Natural killer cell treated with Interleukin-12 subunit alpha and Interleukin-12 subunit beta and Interleukin-15 and Interleukin-18, amount 100 ng/mL, for 72 hours (primary cell): ENCODE results near the gene POLN. TPM values are rescaled to one million over a fixed set of nuclear protein-coding genes. Genes with fewer than 3 reads are reported as not detected.

Experiments
- ATAC-seq, 2 donors: fragments of 150-1000 bp; cut with Tn5 transposase in 1 of 2; sonication (Bioruptor Pico), chemical (Tn5 transposase) in 1 of 2; 2 replicates each; pipeline ENCODE4 v1.10.0; 2021
- DNase-seq: peaks from one replicate; pipeline ENCODE4 v3.0.0; 2022; ENCODE audit warnings: low spot score
- H3K27ac Mint-ChIP-seq, 2 donors: 1 replicate in 1 of 2; 2 replicates in 1 of 2; pipeline ENCODE4 v1.8.0; 2022; ENCODE audit warnings: mixed read lengths in 2 of 2, mild to moderate bottlenecking in 1 of 2, moderate library complexity in 1 of 2
- H3K27me3 Mint-ChIP-seq, 2 donors: 1 replicate in 1 of 2; 2 replicates in 1 of 2; pipeline ENCODE4 v1.8.0; 2022; ENCODE audit warnings: mixed read lengths in 2 of 2
- H3K36me3 Mint-ChIP-seq: one replicate; pipeline ENCODE4 v1.8.0; 2022; ENCODE audit warnings: mixed read lengths
- H3K4me1 Mint-ChIP-seq, 2 donors: 1 replicate in 1 of 2; 2 replicates in 1 of 2; pipeline ENCODE4 v1.8.0; 2022; ENCODE audit warnings: low read depth in 2 of 2, mixed read lengths in 2 of 2, mild to moderate bottlenecking in 1 of 2
- H3K4me3 Mint-ChIP-seq: one replicate; pipeline ENCODE4 v1.8.0; 2022; ENCODE audit warnings: mixed read lengths
- H3K9me3 Mint-ChIP-seq: 2 replicates; pipeline ENCODE4 v1.8.0; 2022; ENCODE audit warnings: mixed read lengths
- total RNA-seq, 2 donors: library from RNA; stranded (reverse); gene quantifications; one replicate each; pipeline ENCODE4 v1.2.3, GENCODE V29; 2022

The POLN gene
- total RNA-seq, 2 donors from 2014 or later = 3.8 to 6.1 TPM

- no peak for ATAC-seq
- H3K36me3 Mint-ChIP-seq = peaks cover 9% of the 10 kb centered on the region
- H3K27me3 Mint-ChIP-seq = peaks cover 5 to 6% of the 10 kb centered on the region in 2 donors
- DNase-seq = no peak
- peaks cover 2% of the 10 kb centered on the region for H3K9me3 Mint-ChIP-seq
- H3K27ac Mint-ChIP-seq = no peak overlapping the region
- no peak overlapping the region for H3K4me3 Mint-ChIP-seq
- H3K4me1 Mint-ChIP-seq = no peaks in the 10 kb centered on the region
Observed at GRCh38 chr4:2093265-2093664, 148.7 kb downstream of the POLN start.

- Mint-ChIP-seq H3K27ac (no peak overlapping the region), H3K9me3 (peaks cover 2% of the 10 kb centered on the region), H3K4me1 (no peaks in the 10 kb centered on the region), H3K36me3 (peaks cover 9% of the 10 kb centered on the region), H3K4me3 (no peak overlapping the region), H3K27me3 (peaks cover 3 to 6% of the 10 kb centered on the region in 2 donors)
- ATAC-seq = no peak
- no peak for DNase-seq
Observed at GRCh38 chr4:2092669-2093053, 149.3 kb downstream of the POLN start.

- Mint-ChIP-seq H3K9me3 (peaks cover 2% of the 10 kb centered on the region), H3K27ac (no peak overlapping the region), H3K27me3 (peaks cover 3 to 6% of the 10 kb centered on the region in 2 donors), H3K36me3 (peaks cover 9% of the 10 kb centered on the region), H3K4me1 (no peaks in the 10 kb centered on the region), H3K4me3 (no peak overlapping the region)
- DNase-seq (no peak), ATAC-seq (peak in 1 of 2 donors; percentile 24)
Observed at GRCh38 chr4:2091990-2092668, 149.8 kb downstream of the POLN start.

GRCh38 chr4:2090642-2091041 is 151.3 kb downstream of the POLN start:
- Mint-ChIP-seq H3K4me1 (no peaks in the 10 kb centered on the region), H3K9me3 (no peaks in the 10 kb centered on the region), H3K27me3 (peaks cover 5 to 6% of the 10 kb centered on the region in 2 donors), H3K4me3 (no peak overlapping the region), H3K27ac (no peak overlapping the region), H3K36me3 (no peaks in the 10 kb centered on the region)
- DNase-seq (no peak), ATAC-seq (no peak)

GRCh38 chr4:2089222-2089621 is 152.7 kb downstream of the POLN start:
- no peak overlapping the region for H3K4me3 Mint-ChIP-seq
- H3K27ac Mint-ChIP-seq = no peak overlapping the region
- peaks cover 8 to 12% of the 10 kb centered on the region in 2 donors for H3K27me3 Mint-ChIP-seq
- no peaks in the 10 kb centered on the region for H3K9me3 Mint-ChIP-seq
- no peak for ATAC-seq
- H3K36me3 Mint-ChIP-seq = no peaks in the 10 kb centered on the region
- no peaks in the 10 kb centered on the region for H3K4me1 Mint-ChIP-seq
- DNase-seq = no peak

- Mint-ChIP-seq H3K4me3 (no peak overlapping the region), H3K27ac (no peak overlapping the region), H3K4me1 (no peaks in the 10 kb centered on the region), H3K9me3 (no peaks in the 10 kb centered on the region), H3K27me3 (peaks cover 8 to 12% of the 10 kb centered on the region in 2 donors), H3K36me3 (no peaks in the 10 kb centered on the region)
- ATAC-seq (no peak), DNase-seq (no peak)
Observed at GRCh38 chr4:2087170-2087569, 154.8 kb downstream of the POLN start.

- no peaks in the 10 kb centered on the region for H3K9me3 Mint-ChIP-seq
- ATAC-seq (no peak), DNase-seq (no peak)
- peaks cover 8 to 12% of the 10 kb centered on the region in 2 donors for H3K27me3 Mint-ChIP-seq
- H3K27ac Mint-ChIP-seq = no peak overlapping the region
- no peaks in the 10 kb centered on the region for H3K36me3 Mint-ChIP-seq
- H3K4me1 Mint-ChIP-seq = no peaks in the 10 kb centered on the region
- H3K4me3 Mint-ChIP-seq = no peak overlapping the region
Observed at GRCh38 chr4:2085496-2085901, 156.4 kb downstream of the POLN start.

- no peak overlapping the region for H3K27ac Mint-ChIP-seq
- no peak for ATAC-seq
Observed at GRCh38 chr4:2084316-2084715, 157.6 kb downstream of the POLN start.

GRCh38 chr4:2083826-2084160 is 158.1 kb downstream of the POLN start:
- no peaks in the 10 kb centered on the region for H3K4me1 Mint-ChIP-seq
- H3K36me3 Mint-ChIP-seq = no peaks in the 10 kb centered on the region
- H3K4me3 Mint-ChIP-seq = no peak overlapping the region
- ATAC-seq (no peak), DNase-seq (peak; percentile 34)
- no peak overlapping the region for H3K27ac Mint-ChIP-seq
- no peaks in the 10 kb centered on the region for H3K9me3 Mint-ChIP-seq
- H3K27me3 Mint-ChIP-seq = peaks cover 5 to 6% of the 10 kb centered on the region in 2 donors

More at GRCh38 chr4:2084316-2084715, 157.6 kb downstream of the POLN start:
- Mint-ChIP-seq H3K4me3 (no peak overlapping the region), H3K4me1 (no peaks in the 10 kb centered on the region), H3K36me3 (no peaks in the 10 kb centered on the region), H3K27me3 (peaks cover 5 to 6% of the 10 kb centered on the region in 2 donors), H3K9me3 (no peaks in the 10 kb centered on the region)
- no peak for DNase-seq

GRCh38 chr4:2083116-2083825 is 158.7 kb downstream of the POLN start:
- DNase-seq (no peak), ATAC-seq (no peak)
- H3K27ac Mint-ChIP-seq = no peak overlapping the region
- no peaks in the 10 kb centered on the region for H3K4me1 Mint-ChIP-seq
- H3K27me3 Mint-ChIP-seq = peaks cover 5 to 6% of the 10 kb centered on the region in 2 donors
- no peaks in the 10 kb centered on the region for H3K9me3 Mint-ChIP-seq
- H3K36me3 Mint-ChIP-seq = no peaks in the 10 kb centered on the region
- no peak overlapping the region for H3K4me3 Mint-ChIP-seq

- Mint-ChIP-seq H3K27ac (no peak overlapping the region), H3K9me3 (no peaks in the 10 kb centered on the region), H3K36me3 (no peaks in the 10 kb centered on the region), H3K27me3 (peaks cover 5 to 6% of the 10 kb centered on the region in 2 donors), H3K4me3 (no peak overlapping the region), H3K4me1 (no peaks in the 10 kb centered on the region)
- DNase-seq (no peak), ATAC-seq (no peak)
Observed at GRCh38 chr4:2082627-2083026, 159.3 kb downstream of the POLN start.

GRCh38 chr4:2082118-2082517 is 159.8 kb downstream of the POLN start:
- no peak overlapping the region for H3K27ac Mint-ChIP-seq
- DNase-seq (no peak), ATAC-seq (no peak)
- no peaks in the 10 kb centered on the region for H3K36me3 Mint-ChIP-seq
- no peaks in the 10 kb centered on the region for H3K9me3 Mint-ChIP-seq
- H3K4me1 Mint-ChIP-seq = no peaks in the 10 kb centered on the region
- peaks cover 5 to 6% of the 10 kb centered on the region in 2 donors for H3K27me3 Mint-ChIP-seq
- H3K4me3 Mint-ChIP-seq = no peak overlapping the region

- DNase-seq = no peak
- Mint-ChIP-seq H3K27ac (no peak overlapping the region), H3K36me3 (no peaks in the 10 kb centered on the region), H3K4me3 (no peak overlapping the region), H3K27me3 (peaks cover 5 to 6% of the 10 kb centered on the region in 2 donors), H3K4me1 (no peaks in the 10 kb centered on the region), H3K9me3 (no peaks in the 10 kb centered on the region)
- ATAC-seq = no peak
Observed at GRCh38 chr4:2081540-2081939, 160.4 kb downstream of the POLN start.

GRCh38 chr4:2080429-2081300 is 161.3 kb downstream of the POLN start:
- DNase-seq (no peak), ATAC-seq (no peak)
- no peaks in the 10 kb centered on the region for H3K4me1 Mint-ChIP-seq
- H3K27ac Mint-ChIP-seq = no peak overlapping the region
- no peaks in the 10 kb centered on the region for H3K36me3 Mint-ChIP-seq
- H3K27me3 Mint-ChIP-seq = peaks cover 4 to 5% of the 10 kb centered on the region in 2 donors
- no peak overlapping the region for H3K4me3 Mint-ChIP-seq
- H3K9me3 Mint-ChIP-seq = no peaks in the 10 kb centered on the region
